Kidney epithelial cell (primary cell): ENCODE measurements around the gene RHBDF2. TPM values are rescaled to one million over a fixed set of nuclear protein-coding genes. Genes with fewer than 3 reads are reported as not detected.

Experiments used
- DNase-seq: peaks from one replicate; pipeline ENCODE4 v3.0.0-alpha.2; 2010; ENCODE audit warnings: low read depth
- H3K27me3 ChIP-seq: 2 replicates; pipeline ENCODE4 v1.6.0; 2011; ENCODE audit warnings: low read length; ENCODE audit not compliant: control insufficient read depth, insufficient read depth
- H3K36me3 ChIP-seq: 2 replicates; pipeline ENCODE4 v1.5.1; 2011; ENCODE audit warnings: low read length; ENCODE audit not compliant: control insufficient read depth, insufficient read depth
- H3K4me3 ChIP-seq: 2 replicates; pipeline ENCODE4 v1.5.1; 2011; ENCODE audit warnings: low read depth, mild to moderate bottlenecking, control low read depth, low read length
- total RNA-seq: library from RNA; depleted of rRNA; stranded (reverse); fragments of >200 nt; gene quantifications from 2 replicates; pipeline ENCODE4 v1.2.3, GENCODE V29; 2015
- TF ChIP-seq, protein P1 (sequence below): IDR thresholded peaks from 2 replicates; pipeline ENCODE4 v1.5.1; 2011; ENCODE audit warnings: mild to moderate bottlenecking, moderate library complexity, low read length, control low read depth, inconsistent platforms; ENCODE audit not compliant: insufficient read depth, poor library complexity, severe bottlenecking

The RHBDF2 gene
- total RNA-seq, 1 donor from 2014 or later, result 101 TPM

DNA sequence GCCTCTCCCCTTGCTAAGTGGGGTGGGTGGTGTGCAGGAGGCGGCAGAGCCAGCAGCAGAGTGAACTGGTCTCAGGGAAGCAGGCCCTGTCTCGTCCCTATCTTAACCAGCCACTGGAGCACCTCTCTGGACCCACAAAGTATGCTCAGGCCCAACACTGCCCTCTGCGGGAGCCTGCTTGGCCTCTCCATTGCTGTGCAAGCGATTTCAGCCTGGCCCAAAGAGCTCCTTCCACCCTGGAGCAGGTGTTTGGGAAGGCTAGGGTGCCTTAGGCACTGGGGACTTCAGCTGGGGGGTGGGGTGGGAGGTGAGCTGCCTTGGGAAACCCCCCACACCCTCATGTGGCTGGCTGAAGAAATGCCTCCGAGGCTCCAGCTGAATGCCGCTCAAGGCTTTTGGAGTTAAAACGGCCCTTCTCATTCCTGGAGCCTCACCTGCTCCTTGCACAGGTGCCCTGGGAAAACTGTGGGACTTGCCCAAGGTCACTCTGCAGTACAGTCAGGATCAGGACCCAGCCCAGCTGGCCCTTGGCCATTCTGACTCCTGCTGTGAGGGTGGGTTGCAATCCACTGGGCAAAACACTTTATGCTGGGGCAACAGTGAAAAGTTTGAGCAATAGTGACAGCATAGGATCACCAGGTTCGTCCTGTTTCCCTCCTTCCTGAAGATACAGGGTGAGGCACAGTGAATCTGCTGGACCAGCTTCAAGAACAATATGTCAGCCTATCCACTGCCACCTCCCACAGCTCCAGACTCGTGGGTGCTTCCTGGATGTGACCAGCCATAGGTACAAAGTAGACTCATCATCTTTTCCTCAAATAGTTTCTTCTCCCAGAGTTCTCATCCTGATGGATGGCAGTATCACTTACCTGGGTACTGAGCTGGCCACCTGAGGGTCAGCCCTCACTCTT lies 42.4 kb downstream of the RHBDF2 start:
- TF ChIP-seq, protein P1, sequence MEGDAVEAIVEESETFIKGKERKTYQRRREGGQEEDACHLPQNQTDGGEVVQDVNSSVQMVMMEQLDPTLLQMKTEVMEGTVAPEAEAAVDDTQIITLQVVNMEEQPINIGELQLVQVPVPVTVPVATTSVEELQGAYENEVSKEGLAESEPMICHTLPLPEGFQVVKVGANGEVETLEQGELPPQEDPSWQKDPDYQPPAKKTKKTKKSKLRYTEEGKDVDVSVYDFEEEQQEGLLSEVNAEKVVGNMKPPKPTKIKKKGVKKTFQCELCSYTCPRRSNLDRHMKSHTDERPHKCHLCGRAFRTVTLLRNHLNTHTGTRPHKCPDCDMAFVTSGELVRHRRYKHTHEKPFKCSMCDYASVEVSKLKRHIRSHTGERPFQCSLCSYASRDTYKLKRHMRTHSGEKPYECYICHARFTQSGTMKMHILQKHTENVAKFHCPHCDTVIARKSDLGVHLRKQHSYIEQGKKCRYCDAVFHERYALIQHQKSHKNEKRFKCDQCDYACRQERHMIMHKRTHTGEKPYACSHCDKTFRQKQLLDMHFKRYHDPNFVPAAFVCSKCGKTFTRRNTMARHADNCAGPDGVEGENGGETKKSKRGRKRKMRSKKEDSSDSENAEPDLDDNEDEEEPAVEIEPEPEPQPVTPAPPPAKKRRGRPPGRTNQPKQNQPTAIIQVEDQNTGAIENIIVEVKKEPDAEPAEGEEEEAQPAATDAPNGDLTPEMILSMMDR, result peak; percentile 77
- no peak for DNase-seq

DNA sequence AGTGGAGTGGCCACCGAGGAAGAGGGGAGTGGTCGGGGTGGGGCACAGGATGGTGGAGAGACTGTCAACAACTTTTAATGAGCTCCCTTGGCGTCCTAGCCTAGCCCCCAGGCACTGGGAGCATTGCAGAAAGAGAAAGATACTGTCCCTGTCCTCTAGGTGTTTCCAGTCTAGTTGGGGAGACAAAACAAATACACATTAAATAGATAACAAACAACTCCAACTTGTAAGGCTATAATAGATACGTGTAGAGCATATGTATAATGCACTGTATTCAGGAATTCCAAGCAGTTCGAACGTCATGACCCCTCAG lies 47.8 kb downstream of the RHBDF2 start:
- H3K4me3 ChIP-seq, result no peak overlapping the region
- H3K27me3 ChIP-seq, result no peaks in the 10 kb centered on the region
- no peaks in the 10 kb centered on the region for H3K36me3 ChIP-seq
- no peak for DNase-seq
- TF ChIP-seq, protein P1, result no peak

More for the DNA sequence above, 42.4 kb downstream of the RHBDF2 start:
- Histone ChIP-seq H3K4me3 (no peak overlapping the region), H3K27me3 (no peaks in the 10 kb centered on the region), H3K36me3 (no peaks in the 10 kb centered on the region)

DNA sequence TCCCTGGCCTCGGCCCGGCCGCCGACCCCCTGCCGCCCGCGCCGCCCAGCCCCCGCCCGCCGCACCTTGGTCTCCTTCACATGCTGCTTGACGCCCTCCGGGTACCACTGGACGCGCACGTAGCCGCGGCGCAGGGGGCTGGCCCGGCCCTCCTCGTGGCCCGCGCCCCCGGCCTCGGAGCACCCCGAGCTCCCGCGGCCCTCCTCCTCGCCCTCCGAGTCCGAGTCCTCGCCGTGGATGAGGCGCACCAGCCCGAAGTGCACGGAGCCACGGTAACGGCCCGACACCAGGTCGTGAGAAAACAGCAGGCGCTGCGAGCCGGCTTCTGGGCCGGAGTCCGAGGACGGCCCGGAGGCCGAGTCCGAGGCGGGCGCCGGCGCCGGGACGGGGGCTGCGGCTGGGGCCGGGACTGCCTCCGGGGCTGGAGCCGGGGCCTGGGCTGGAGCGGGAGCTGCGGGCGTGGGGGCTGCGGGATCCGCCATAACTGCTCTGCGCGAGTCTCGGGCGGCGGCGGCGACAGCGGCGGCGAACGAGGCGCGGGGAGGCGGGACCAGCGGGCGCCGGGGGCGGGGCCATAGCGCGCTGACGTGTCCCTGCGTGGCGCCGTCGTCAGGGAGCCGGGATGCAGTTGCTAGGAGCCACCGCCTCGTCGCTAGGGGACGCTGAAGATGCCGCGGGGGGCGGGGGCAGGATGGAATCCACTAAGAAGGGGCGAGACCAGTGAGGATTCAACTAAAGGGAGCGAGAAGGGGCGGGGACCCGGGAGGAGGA lies 48.4 kb downstream of the RHBDF2 start, which contains the start of gene UBE2O:
TSS of gene UBE2O (minus strand) at position 493 of the 771 bp plus-strand sequence. CDS start at position 482, 11 bp downstream.
- DNase-seq, result no peak

DNA sequence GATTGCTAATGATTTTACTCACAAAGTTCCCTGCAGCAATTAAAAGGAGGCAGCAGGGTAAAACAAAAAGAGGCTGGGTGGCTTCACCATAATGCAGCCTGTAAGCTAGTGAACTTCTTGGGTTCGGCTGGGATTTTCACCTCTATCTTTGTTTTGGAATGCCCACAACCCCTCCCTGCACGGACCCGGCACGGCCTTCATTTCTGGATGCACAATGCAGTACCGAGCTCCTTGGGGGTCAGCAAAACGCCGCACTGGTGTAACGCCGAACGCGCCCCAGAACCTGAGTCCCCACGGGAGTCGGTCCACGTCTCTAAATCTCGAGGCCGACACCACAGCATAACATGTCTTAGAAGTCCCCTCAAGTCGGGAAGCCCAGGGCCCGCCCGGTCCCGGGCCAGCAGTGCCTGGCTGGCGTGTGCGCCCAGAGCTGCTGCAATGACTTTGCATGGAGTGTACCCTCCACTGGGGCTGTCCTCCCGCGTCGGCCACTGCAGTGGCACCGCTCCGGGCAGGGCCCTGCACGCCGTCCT lies 49.0 kb downstream of the RHBDF2 start:
- TF ChIP-seq, protein P1, result no peak
- Histone ChIP-seq H3K36me3 (no peaks in the 10 kb centered on the region), H3K4me3 (peak overlapping the region; percentile 56), H3K27me3 (no peaks in the 10 kb centered on the region)
- no peak for DNase-seq

More for the DNA sequence above, 48.4 kb downstream of the RHBDF2 start, which contains the start of gene UBE2O:
- H3K4me3 ChIP-seq, result peak within 1 kb of the TSS; percentile 56
- TF ChIP-seq, protein P1, result peak; percentile 44
- H3K36me3 ChIP-seq, result no peaks in the 10 kb centered on the region
- no peaks in the 10 kb centered on the region for H3K27me3 ChIP-seq

DNA sequence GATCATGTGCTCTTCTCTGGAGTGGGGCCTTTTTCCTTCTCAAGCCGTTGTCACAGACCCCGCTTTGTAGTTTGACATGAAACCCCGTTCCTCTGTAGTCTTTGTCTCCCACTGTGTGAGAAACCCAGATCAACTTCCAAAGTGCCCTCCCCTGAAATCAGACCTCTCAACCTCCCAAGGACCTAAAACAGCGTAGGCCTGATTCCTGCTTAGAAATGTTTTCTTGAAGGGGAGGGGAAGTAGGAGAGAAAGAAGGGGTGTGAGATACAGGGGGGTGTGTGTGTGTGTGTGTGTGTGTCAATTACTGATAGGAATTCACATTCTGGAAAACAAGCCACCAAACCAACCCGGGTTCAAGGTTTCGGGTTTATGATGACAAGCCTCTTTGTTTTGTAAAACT lies 49.7 kb downstream of the RHBDF2 start:
- Histone ChIP-seq H3K4me3 (peak overlapping the region; percentile 56), H3K27me3 (no peaks in the 10 kb centered on the region), H3K36me3 (no peaks in the 10 kb centered on the region)
- TF ChIP-seq, protein P1, result no peak
- DNase-seq, result no peak
